HG02970 (cell line): ENCODE data around the gene CFAP74.
"Not testable (repeated sequence)": the region's sequence is repeated elsewhere in the genome, so short reads cannot be mapped to it uniquely, and the experiment has no call there.

Experiments
- ATAC-seq: cut with Tn5 transposase; IDR thresholded peaks from one replicate; pipeline ENCODE4 v1.9.1; 2021; ENCODE audit warnings: mild to moderate bottlenecking, moderate library complexity, moderate number of reproducible peaks; ENCODE audit not compliant: unreplicated experiment, low FRiP score

Gene CFAP74

DNA sequence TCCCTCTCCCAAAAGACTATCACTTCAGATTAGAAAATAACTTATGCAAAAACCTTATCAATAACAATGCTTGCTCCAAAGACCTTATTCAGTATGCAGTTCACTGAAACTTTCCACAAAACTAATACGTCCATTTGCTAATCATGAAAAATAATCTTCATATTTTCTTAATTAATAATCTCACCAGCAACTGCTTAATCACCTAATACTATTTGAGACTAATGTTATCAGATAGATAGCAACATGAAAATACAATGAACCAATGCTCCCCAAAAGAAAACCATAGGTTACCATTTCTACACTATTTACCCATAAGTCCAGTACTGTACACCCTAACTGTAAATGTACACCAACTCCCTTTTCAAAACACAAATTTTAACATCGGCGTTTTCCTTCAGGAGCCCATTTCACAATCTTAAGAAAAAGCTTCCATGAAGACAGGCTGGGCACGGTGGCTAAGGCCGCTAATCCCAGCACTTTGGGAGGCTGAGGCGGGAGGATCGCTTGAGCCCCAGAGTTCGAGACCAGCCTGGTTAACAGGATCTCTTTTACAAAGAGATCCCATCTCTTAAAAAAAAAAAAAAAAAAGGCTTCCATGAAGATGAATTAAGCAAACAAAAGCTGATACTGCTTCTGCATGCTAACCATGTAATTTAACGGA is 114.4 kb downstream of the CFAP74 start:
- ATAC-seq = no peak

DNA sequence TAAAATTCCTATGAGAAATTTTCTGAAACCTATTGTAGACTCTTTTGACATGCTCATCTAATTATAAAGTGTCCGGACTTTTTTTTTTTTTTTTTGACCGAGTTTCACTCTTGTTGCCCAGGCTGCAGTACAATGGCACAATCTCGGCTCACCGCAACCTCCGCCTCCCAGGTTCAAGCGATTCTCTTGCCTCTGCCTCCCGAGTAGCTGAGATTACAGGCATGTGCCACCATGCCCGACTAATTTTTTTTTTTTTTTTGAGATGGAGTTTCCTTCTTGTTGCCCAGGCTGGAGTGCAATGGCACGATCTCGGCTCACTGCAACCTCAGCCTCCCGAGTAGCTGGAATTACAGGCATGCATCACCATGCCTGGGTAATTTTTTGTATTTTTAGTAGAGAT is 119.7 kb downstream of the CFAP74 start:
- ATAC-seq = not testable (repeated sequence)

DNA sequence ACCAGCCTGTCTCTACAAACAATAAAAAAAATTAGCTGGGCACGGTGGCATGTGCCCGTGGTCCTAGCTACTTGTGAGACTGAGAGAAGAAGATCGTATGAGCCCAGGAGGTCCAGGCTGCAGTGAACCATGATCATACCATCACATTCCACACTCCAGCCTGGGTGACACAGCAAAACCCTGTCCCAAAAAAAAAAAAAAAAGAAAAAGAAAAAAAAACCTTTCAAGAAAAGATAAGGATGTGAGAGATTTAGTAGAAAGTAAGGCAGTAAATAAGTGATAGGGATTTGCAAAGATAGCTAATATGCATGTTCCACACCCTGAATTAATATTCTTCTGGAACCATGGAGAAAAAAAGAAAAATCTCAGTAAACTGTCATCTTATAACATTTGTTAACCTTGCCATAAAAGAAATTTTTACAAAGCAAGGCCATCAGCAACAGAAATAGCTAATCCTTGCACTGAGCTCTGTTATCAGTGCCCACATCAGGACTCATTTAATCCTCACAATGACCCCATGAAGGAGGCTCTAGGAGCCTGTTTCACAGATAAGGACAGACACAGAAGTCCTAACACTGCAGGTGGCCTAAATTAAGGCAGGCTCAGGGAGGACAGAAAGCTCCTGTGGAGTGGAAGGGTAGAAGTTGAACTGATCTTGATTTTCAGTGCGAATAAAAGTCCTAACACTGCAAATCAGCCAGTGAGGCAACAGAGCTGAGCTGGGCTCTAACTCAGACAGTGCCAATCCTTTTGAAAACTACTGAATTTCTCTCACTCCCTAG is 120.3 kb downstream of the CFAP74 start:
- ATAC-seq = no peak

DNA sequence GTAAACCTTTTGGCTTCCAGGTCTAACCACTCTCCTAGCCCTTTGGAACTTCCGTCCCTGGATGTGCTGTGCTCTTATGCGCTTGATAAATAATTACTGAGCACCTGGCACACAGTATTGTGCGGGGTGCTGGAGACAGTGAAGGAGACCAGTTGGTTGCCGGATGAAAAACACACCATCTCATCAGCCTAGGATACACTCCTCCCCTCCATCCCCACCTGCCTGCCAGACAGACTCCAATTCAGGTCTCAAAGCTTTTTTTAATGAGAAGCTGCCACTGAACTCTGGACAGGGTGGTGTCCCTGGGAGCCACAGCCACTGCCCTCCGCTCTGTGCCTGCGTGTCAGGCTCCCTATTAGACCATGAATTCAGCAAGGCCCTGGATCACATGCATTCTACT is 121.9 kb downstream of the CFAP74 start:
- no peak for ATAC-seq

DNA sequence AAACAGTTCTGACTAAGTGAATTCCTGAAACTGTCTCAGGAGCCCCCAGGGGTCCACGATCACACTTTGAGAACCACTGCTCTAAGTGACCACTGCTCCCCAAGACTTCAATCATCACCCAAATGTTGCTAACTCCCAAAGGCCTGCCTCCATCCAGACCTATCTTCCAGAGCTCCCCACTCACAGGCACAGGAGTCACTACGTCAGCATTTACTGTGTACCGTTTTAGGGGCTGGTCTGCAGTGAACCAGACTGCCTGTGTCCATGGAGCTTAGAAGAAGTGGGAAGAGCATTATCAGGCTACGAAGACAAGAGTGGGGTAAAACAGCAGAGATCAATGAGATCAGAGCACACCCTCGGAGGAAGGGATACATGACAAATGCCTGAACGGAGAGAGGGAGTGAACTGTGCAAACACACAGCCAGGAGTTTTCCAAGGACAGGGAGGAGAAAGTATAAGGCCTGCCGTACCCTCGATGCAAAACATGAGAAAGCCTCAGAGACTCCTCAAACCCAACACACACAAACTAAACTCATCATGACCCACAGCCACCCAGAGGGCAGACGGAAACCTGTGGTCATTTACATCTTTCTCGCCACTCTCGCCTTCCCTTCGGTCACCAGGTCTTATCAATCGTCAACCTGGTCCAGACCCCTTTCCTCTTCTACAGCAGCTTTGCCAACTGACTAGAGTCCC is 122.8 kb downstream of the CFAP74 start:
- no peak for ATAC-seq

DNA sequence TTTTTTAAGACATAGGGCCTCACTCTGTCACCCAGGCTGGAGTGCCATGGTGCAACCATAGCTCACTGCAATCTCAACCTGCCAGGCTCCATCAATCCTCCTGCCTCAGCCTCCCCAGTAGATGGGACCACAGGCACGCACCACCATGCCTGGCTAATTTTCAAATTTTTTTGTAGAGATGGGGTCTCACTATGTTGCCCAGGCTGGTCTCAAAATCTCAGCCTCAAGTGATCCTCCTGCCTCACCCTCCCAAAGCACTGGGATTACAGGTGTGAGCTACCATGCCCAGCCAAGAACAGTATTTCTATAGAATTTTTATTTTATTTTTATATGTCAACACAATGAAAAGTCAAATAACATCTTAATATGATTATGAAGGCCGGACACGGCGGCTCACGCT is 123.6 kb downstream of the CFAP74 start:
- no peak for ATAC-seq

DNA sequence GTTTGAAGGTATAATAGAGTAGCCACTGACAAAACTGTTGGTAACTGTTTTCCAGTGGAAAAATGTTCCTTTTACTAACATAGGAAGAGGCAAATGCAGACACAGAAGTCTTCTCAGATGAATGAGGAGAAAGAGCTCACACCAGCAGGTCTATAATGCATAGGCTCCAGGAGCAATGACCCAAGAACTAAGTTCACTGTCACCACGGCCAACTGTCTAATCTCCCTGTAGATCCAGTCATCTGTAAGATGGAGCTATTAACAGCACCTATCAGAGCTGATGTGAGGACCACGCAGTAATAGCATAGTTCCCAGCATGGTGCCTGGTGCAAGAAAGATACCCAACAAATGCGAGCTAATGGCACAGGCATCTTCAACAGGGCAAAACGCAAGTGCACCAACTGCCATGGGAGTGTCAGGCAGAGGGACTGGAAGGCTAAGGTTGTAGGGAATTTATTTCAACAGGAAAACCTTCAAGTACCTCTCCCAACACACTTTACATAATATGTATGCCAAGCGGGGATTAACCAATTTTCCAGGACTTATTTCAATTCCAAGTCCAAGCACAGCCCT is 125.6 kb downstream of the CFAP74 start:
- ATAC-seq = no peak

DNA sequence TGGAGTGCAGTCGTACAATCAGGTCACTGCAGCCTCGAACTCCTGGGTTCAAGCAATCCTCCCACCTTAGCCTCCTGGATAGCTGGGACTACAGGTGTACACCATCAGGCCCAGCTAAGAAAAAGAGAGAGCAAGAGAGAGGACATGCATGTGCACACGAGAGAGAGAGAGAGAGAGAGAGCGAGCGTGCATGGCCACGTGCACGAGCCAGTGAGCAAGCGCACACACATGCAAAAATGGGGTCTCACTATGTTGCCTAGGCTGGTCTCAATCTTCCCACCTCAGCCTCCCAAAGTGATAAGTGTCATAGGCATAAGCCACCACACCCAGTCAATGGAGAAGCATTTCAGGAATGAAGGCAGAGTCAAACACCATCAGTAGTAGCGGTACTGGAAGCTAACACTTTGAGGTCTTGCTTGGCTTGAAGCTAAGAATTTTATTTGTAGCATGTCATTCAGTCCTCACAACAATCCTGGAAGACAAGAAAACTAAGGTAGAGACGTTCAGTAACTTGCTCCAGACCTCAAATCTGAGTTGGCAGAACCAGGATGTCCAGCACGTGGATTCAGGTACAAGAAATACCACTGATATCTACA is 127.2 kb downstream of the CFAP74 start:
- no peak for ATAC-seq

DNA sequence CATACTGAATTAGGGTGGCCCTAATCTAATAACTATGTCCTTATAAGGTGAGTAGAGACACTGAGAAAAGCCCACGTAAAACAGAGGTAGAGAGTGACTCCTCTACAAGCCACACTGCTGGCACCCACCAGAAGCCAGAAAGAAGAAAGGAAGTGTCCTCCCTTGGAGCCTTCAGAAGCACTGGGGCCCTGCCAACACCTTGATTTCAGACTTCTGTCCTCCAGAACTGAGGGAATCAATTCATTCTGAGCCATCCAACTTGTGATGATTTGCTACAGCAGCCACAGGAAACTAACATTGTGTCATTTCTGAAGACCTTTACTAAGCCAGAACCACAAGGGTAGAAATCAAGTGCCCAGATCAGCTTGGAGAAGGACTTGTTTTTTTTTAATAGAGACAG is 127.7 kb downstream of the CFAP74 start:
- ATAC-seq = no peak

DNA sequence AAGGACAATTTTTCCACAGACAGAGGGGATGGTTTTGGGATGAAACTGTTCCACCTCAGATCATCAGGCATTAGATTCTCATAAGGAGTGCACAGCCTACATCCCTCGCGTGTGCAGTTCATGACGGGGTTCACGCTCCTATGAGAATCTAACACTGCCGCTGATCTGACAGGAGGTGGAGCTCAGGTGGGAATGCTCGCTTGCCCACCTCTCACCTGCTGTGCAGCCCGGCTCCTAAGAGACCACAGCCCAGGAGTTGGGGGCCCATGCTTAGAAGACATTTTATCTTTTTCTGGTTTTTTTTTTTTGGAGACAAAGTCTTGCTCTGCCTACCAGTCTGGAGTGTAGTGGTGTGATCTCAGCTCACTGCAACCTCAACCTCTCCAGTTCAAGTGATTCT is 128.7 kb downstream of the CFAP74 start:
- ATAC-seq = no peak

DNA sequence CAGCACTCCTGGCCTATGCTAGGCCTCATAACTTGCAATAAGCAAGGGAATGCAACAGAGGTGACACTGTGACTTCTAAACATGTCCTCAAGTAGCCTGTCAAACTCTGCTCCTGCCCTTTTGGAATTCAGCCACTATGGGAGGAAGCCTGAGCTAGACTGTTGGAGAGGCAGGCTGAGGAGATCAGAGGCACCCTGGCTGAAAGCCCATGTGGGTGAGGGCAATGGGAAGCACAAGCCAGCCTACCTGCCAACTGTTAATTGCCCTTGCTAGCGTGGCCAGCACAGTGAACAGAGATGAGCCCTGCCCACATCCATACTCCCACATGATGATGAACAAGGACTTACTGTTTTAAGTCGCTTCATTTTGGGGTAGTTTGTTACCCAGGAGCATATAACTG is 130.4 kb downstream of the CFAP74 start:
- no peak for ATAC-seq

DNA sequence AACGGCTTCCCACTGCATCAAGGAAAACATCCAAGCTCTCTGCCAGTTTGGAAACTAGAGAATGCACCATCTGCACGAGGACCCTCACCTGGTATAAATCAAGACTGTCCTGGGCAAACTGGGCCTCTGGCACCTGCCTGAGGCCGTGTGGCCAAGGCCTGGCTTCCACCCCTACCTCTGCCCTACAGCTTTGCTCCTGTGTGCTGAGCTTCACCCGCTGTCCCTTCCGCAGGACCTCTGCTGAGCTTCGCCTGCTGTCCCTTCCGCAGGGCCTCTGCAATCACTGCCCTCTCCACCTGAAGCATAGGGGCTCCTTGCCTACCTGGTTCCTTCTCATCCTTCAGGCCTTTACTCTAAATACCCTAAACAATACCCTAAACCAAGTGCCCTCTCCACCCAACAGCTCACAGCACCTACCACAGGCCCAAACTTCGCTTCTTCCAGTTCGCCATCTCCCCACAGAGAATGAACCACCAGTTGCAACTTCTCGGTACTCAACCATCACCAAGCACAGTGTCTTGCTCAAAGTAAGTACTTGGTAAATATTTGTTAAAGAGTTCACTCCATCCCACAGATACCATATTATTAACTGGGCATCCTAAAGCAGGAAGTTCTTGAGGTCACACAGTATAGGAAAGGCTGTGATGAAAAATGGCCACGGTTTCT is 131.1 kb downstream of the CFAP74 start:
- no peak for ATAC-seq
